ENCODE measurements around the gene LGALS9.
"Not testable (repeated sequence)": the region's sequence is repeated elsewhere in the genome, so short reads cannot be mapped to it uniquely, and the experiment has no call there.

Gene LGALS9

GRCh38 chr17:27631897-27632725, 1.1 kb downstream of the LGALS9 start:
- peak in 1 of 2 donors; percentile 19 for DNase-seq

DNA sequence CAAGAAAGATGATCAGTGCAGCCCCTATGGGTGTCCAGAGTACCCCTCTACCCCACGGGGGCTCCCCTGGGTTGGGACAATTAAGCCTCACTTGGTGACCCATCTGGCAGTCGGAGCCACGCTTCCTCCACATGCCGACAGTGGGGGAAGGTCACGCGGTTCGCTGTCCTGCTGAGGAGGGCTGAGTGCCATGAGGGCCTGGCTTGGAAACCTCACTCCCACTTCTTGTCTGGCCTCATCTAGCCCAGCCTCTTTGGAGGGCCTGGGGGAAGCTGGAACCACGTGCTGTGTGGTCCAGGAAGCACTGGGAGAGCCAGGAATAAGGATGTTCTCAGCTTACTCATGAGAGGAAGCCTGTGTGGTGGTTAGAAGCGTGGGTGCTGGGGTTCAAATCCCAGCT, 1.8 kb downstream of the LGALS9 start:
- DNase-seq, result peak; percentile 93 to 96

DNA sequence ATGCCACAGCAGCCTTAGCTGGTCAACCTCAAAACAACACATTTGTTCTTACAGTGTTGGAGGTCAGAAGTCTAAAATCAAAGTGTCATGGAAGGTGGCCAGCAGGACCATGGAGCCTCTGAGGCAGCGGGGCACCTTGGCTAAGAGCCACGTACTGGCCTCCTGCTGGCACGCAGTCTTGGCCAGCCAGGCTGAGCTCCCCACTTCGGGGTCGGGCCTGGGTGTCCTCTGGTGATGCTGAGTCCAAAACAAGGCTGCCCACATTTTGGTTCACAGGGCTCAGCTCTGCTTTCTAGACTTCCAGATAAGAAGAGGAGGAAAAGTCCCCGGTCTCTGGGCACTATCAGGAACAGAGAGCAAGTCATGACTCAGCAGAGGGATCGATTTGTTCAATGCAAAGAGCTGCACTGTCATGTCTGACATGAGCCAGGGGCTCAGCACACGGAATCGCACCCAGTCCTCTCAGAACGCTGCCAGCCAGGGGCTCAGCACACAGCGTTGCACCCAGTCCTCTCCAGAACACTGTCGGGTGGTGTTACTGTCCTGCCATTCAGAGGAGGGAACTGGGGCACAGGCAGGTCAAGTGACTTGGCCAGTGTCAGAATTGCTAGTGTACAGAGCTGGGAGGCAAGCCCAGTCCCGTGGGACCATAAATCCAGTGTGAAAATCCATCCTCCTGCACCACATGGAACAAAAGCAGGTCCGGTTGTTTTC, 2.5 kb downstream of the LGALS9 start:
- DNase-seq, result peak in 1 of 2 donors; percentile 45

GRCh38 chr17:27634026-27634335, 3.0 kb downstream of the LGALS9 start:
- DNase-seq, result no peak

- DNase-seq, result peak; percentile 14 to 33
Observed at GRCh38 chr17:27634776-27635175, 3.8 kb downstream of the LGALS9 start.

- DNase-seq, result peak; percentile 89 to 95
Observed at GRCh38 chr17:27635275-27635823, 4.4 kb downstream of the LGALS9 start.

GRCh38 chr17:27636005-27636520, 5.1 kb downstream of the LGALS9 start:
- not testable (repeated sequence) for DNase-seq

- not testable (repeated sequence) for DNase-seq
Observed at GRCh38 chr17:27637818-27638217, 6.8 kb downstream of the LGALS9 start.

DNA sequence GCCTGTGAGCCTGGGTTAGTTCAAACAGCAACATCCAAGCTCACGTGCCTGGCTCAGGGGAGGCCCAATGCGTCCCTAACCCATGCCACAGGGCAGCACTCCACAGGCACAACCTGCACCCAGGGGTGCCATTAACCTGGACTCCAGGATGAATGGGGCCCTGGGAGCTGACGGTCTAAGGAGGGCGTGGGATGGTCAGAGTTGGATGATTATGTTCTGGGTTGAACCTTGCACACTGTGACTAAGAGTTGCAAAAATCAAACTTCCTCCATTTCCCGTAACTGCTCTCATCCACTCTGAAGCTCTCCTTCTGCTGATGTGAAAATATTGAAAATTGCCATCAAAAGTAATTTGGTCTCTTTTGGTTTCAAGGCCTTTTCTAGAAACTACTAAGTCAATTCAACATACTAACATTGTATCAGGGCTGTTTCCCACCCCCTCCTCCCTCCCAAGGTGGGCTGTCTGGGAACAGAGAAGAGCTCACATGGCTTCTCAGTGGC, 7.5 kb downstream of the LGALS9 start:
- peak; percentile 22 to 30 for DNase-seq

DNA sequence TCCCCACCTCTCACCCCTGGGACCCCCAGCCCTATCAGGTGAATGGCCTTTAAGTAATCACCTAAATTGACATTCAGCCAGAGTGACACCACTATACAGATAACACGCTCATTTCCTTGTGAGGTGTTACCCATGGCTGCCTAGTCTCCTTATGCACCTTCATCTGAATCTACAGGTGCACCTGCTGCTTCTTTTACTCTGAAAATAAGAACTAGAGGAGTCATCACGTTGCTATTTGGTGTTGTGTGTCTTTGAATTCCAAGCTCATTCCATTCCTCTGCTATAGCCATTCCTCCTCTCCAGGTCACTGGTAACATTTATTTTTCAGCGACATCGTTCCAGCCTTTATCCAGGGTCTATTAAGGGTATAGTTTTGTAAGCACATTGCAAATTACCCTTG, 9.8 kb downstream of the LGALS9 start:
- no peak for DNase-seq

- no peak for DNase-seq
Observed at GRCh38 chr17:27644586-27644985, 13.6 kb downstream of the LGALS9 start.

GRCh38 chr17:27645621-27646020, 14.6 kb downstream of the LGALS9 start:
- DNase-seq, result not testable (repeated sequence)

DNA sequence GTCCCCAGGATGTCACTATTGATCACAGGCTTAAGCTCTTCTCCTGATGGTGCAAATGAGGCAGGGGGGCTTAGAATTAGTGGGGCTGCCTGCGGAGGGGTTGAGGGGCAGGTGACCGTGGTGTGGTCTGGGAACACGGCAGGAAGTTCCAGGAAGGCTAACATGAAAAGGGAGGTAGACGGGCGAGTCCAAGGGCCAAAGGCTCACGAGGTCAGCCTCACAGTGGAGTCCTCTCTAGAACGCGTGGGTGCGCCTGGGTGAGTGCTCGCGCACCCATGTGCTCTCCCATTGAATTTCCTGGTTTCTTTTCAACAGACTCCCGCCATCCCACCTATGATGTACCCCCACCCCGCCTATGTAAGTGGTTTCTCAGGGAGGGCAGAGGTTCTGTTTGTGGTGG, 15.2 kb downstream of the LGALS9 start:
- DNase-seq, result no peak

DNA sequence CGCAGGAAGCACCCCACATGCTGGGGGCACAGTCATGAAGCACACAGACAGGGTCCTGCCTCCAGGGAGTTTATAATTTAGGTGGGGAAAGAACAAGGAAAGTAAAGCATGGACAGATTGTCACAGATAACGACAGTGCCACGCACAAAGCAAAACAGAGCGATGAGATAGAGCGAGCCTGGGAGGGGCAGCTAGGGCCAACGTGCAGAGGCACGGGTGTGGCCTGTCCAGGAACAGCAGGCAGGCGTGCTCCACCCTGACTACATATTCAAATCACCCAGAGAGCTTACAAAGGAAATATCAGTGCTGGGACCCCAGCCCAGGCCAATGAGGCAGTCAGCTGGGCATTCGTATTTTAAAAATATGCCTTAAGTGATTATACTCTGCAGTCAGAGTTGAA, 16.8 kb downstream of the LGALS9 start:
- DNase-seq, result no peak

DNA sequence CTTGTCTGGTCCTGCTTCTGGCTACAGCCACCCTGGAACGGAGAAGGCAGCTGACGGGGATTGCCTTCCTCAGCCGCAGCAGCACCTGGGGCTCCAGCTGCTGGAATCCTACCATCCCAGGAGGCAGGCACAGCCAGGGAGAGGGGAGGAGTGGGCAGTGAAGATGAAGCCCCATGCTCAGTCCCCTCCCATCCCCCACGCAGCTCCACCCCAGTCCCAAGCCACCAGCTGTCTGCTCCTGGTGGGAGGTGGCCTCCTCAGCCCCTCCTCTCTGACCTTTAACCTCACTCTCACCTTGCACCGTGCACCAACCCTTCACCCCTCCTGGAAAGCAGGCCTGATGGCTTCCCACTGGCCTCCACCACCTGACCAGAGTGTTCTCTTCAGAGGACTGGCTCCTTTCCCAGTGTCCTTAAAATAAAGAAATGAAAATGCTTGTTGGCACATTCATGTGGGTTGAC, 18.2 kb downstream of the LGALS9 start:
- not testable (repeated sequence) for DNase-seq

DNA sequence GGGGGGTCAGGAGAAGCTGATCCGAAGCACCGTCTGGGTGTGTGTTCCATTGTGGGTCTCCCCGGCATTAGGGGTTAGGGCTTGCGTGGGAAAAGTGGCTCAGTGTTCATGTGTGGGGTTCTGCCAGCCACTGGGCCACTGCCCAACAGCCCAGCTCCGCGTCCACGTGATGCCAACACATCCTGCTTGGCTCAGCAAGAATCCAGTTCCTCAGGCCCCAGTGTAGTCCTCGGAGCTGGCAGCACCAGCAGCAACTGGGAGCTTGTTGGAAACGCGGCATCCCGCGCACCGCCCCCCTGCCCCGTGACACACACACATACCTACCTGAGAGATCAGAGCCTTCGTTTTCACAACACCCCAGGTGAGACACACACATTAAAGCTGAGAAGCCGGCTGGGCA, 18.9 kb downstream of the LGALS9 start:
- DNase-seq, result peak in 1 of 2 donors; percentile 25

GRCh38 chr17:27650836-27651235, 19.8 kb downstream of the LGALS9 start:
- no peak for DNase-seq

DNA sequence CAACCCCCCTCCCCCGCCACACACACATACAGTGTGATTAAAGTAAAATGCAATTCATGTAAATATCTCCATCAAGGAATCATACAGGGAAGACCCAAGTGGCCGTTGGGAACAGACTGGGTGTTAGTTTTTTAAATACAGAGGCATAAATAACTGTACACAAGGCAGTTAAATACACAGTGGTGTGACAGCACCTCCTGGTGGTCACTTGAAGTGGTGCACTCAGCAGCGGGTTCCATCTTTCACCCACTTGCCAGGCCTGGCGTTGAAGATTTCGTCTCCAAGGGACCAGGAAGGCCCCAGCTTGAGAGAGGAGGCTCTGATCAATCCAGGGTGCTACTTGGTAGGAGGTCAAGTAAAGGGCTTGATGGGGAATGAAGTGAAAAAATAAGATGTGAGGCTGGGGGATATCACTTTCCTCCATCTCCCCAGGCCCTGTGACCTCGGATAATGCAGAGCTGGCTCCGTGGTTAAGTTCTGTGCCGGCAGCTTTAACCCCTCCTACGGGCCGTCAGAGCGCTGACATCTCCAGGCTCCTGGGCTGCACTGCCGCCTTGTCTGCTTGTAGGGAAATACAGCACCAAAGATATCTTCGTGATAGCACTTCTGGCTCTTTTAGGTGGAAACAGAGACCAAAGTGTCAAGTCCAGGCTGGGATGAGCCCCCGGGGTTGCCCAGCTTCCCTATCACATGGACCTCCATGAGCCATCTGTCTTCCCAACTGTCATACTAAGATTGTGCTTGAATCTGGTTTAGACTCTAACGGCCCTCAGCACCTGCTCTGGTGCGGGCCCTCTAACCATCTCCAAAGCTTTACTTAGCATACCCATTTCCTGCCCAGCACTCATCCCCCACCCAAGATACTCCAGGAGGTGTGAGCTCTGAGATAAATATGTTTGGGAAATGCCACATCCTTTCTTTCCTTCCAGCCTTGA, 20.7 kb downstream of the LGALS9 start:
- peak; percentile 75 to 80 for DNase-seq

- not testable (repeated sequence) for DNase-seq
Observed at GRCh38 chr17:27653449-27653971, 22.5 kb downstream of the LGALS9 start.

DNA sequence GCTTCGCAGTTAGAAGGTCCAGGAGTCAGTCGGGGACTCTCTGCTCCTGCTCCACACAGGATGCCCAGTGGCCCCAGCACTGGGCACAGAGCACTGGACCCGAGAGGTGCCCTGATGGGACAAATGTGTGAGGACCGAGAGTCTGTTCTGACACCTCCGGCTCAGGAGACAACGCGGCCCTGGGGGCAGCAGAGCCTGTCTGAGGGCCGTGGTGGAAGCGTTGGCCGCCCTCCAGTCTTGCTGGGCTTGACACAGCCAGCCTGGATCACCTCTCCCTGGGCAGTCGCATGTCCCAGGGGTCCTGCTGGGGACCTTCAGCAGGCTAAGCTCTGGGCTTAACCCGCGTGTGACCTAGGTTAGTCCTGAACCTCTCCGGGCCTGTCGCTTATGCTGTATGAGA, 23.1 kb downstream of the LGALS9 start:
- no peak for DNase-seq

DNA sequence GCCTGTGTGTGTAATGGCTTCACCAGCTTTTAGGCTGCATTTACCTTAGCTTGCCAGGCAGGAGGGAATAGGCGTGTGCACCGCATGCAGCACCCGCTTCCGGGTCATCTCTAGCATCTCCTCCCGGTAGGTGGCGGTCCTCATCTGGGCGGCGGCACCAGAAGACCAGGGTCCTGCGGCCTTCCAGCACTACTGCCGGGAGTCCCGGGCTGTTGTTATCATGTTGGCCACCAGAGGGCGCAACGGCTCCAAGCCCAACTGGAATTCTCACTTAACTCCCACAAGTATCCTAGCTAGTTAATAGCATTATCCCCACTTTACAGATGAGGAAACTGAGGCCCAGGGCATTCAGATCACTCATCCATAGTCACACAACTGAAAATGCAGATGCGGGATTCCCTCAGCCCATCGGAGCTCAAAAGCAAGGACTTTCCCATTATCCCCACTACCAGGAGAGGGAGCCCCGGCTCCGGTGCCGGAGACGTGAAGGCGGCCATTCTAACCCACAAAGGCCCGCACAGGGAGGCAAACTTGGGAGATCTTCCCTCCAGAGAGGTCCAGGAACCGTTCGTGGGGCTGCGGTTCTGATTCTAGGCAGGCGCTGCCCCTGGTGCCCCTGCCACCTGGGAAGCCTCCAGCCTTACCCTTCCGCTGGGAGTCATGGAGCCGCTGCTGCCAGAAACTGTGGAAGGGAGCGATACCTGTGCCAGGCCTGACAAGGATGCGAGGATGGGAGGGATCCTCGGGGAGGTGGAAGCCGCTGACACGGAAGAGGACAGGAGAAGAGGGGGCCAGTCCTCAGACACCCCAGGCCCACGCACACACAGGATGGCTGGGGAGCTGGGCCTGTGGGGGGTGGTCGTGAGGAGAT, 23.9 kb downstream of the LGALS9 start:
- DNase-seq, result peak; percentile 67 to 76

Measured in inflammatory macrophage (primary cell).